ENCODE data around the gene SLC6A9. TPM values are rescaled to one million over a fixed set of nuclear protein-coding genes. Genes with fewer than 3 reads are reported as not detected.

Gene SLC6A9
- total and polyA plus RNA-seq, 2 experiments from 2014 or later, result 13.5 to 25.3 TPM

DNA sequence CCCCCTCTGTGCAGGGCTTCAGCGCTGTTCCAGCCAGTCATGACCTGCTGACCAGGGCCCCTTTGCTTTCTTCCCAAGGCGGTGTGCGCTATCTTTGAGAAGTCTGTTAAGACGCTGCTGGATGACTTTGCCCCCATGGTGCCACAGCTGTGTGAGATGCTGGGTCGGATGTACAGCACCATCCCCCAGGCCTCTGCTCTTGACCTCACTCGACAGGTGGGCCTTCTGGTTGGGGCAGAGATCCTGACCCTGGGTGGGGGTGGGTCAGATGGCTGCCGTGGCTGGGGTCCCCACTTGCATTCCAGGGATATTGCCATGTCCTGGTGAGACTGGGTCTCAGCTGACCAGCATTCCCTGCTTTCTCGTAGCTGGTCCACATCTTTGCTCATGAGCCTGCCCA is 70.5 kb downstream of the SLC6A9 start:
- no peaks in the 10 kb centered on the region for H3K79me2 ChIP-seq
- no peaks in the 10 kb centered on the region for H3K27me3 ChIP-seq
- no peak for DNase-seq (ENCODE audit: low spot score)
- H3K4me2 ChIP-seq, result no peak overlapping the region
- no peak overlapping the region for H3K4me3 ChIP-seq
- no peaks in the 10 kb centered on the region for H3K36me3 ChIP-seq (replicated peaks; ENCODE audit: insufficient read depth, low read depth)
- H3K9me3 ChIP-seq (ENCODE audit: low read depth), result no peaks in the 10 kb centered on the region
- no peak overlapping the region for H3K27ac ChIP-seq
- H3K4me1 ChIP-seq (ENCODE audit: insufficient read depth), result no peaks in the 10 kb centered on the region
- WGBS (ENCODE audit: low lambda C conversion rate, missing lambda C conversion rate), result 94% methylated on average over 8 of the region's 8 CpGs
- no peak for TF ChIP-seq EZH2phosphoT487 (IDR thresholded peaks at IDR 0.05; ENCODE audit: low read depth, severe bottlenecking, unreplicated experiment)
- no peak overlapping the region for H2AFZ ChIP-seq
- no peaks in the 10 kb centered on the region for H4K20me1 ChIP-seq (ENCODE audit: insufficient read depth, poor library complexity, severe bottlenecking)
- no peaks in the 10 kb centered on the region for H3K9me2 ChIP-seq (replicated peaks; ENCODE audit: insufficient read depth)

GRCh38 chr1:43958351-43959255 is 72.7 kb downstream of the SLC6A9 start:
- no peak for DNase-seq (ENCODE audit: low spot score)
- Histone ChIP-seq H3K9me3 (ENCODE audit: low read depth) (no peaks in the 10 kb centered on the region), H3K36me3 (replicated peaks; ENCODE audit: insufficient read depth, low read depth) (no peaks in the 10 kb centered on the region), H3K4me3 (no peak overlapping the region), H3K4me2 (no peak overlapping the region), H2AFZ (no peak overlapping the region), H3K79me2 (no peaks in the 10 kb centered on the region), H4K20me1 (ENCODE audit: insufficient read depth, poor library complexity, severe bottlenecking) (no peaks in the 10 kb centered on the region), H3K27ac (no peak overlapping the region), H3K9me2 (replicated peaks; ENCODE audit: insufficient read depth) (no peaks in the 10 kb centered on the region), H3K4me1 (ENCODE audit: insufficient read depth) (no peaks in the 10 kb centered on the region), H3K27me3 (no peaks in the 10 kb centered on the region)
- TF ChIP-seq, protein P1, sequence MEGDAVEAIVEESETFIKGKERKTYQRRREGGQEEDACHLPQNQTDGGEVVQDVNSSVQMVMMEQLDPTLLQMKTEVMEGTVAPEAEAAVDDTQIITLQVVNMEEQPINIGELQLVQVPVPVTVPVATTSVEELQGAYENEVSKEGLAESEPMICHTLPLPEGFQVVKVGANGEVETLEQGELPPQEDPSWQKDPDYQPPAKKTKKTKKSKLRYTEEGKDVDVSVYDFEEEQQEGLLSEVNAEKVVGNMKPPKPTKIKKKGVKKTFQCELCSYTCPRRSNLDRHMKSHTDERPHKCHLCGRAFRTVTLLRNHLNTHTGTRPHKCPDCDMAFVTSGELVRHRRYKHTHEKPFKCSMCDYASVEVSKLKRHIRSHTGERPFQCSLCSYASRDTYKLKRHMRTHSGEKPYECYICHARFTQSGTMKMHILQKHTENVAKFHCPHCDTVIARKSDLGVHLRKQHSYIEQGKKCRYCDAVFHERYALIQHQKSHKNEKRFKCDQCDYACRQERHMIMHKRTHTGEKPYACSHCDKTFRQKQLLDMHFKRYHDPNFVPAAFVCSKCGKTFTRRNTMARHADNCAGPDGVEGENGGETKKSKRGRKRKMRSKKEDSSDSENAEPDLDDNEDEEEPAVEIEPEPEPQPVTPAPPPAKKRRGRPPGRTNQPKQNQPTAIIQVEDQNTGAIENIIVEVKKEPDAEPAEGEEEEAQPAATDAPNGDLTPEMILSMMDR (IDR thresholded peaks at IDR 0.05; ENCODE audit: poor library complexity), result no peak
- no peak for TF ChIP-seq EZH2 (IDR thresholded peaks at IDR 0.05; ENCODE audit: borderline replicate concordance)
- TF ChIP-seq EZH2phosphoT487 (IDR thresholded peaks at IDR 0.05; ENCODE audit: low read depth, severe bottlenecking, unreplicated experiment), result no peak
- 94% methylated on average over 9 of the region's 9 CpGs for WGBS (ENCODE audit: low lambda C conversion rate, missing lambda C conversion rate)

- Histone ChIP-seq H3K27me3 (no peaks in the 10 kb centered on the region), H3K4me1 (ENCODE audit: insufficient read depth) (no peaks in the 10 kb centered on the region), H3K79me2 (peaks cover 3% of the 10 kb centered on the region), H3K4me2 (no peak overlapping the region), H3K9me3 (ENCODE audit: low read depth) (no peaks in the 10 kb centered on the region), H3K9me2 (replicated peaks; ENCODE audit: insufficient read depth) (no peaks in the 10 kb centered on the region), H3K36me3 (replicated peaks; ENCODE audit: insufficient read depth, low read depth) (no peaks in the 10 kb centered on the region), H3K4me3 (no peak overlapping the region), H3K27ac (no peak overlapping the region), H4K20me1 (ENCODE audit: insufficient read depth, poor library complexity, severe bottlenecking) (no peaks in the 10 kb centered on the region), H2AFZ (no peak overlapping the region)
- WGBS (ENCODE audit: low lambda C conversion rate, missing lambda C conversion rate), result 91% methylated on average over 7 of the region's 7 CpGs
- TF ChIP-seq, protein P1 (IDR thresholded peaks at IDR 0.05; ENCODE audit: poor library complexity), result no peak
- TF ChIP-seq EZH2 (IDR thresholded peaks at IDR 0.05; ENCODE audit: borderline replicate concordance) (no peak), EZH2phosphoT487 (IDR thresholded peaks at IDR 0.05; ENCODE audit: low read depth, severe bottlenecking, unreplicated experiment) (no peak)
- no peak for DNase-seq (ENCODE audit: low spot score)
Observed at GRCh38 chr1:43957407-43958040, 73.7 kb downstream of the SLC6A9 start.

DNA sequence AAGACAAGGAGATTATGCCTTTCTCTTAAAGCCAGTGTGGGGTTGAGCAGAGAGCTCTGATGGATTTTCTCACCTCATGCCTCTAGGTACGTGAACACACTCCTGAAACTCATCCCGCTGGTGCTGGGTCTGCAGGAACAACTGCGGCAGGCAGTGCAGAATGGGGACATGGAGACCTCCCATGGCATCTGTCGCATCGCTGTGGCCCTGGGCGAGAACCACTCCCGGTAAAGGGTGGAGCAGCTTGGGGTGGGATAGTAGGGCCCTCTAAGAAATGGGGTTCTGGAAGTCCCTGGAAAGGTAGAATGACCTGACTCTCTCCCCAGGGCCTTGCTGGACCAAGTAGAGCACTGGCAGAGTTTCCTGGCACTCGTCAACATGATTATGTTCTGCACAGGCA is 75.0 kb downstream of the SLC6A9 start:
- no peak for TF ChIP-seq EZH2 (IDR thresholded peaks at IDR 0.05; ENCODE audit: borderline replicate concordance)
- no peak for TF ChIP-seq EZH2phosphoT487 (IDR thresholded peaks at IDR 0.05; ENCODE audit: low read depth, severe bottlenecking, unreplicated experiment)
- TF ChIP-seq, protein P1 (IDR thresholded peaks at IDR 0.05; ENCODE audit: poor library complexity), result no peak
- no peaks in the 10 kb centered on the region for H3K9me2 ChIP-seq (replicated peaks; ENCODE audit: insufficient read depth)
- H3K79me2 ChIP-seq, result peaks cover 15% of the 10 kb centered on the region
- no peaks in the 10 kb centered on the region for H3K4me1 ChIP-seq (ENCODE audit: insufficient read depth)
- no peaks in the 10 kb centered on the region for H3K9me3 ChIP-seq (ENCODE audit: low read depth)
- no peaks in the 10 kb centered on the region for H4K20me1 ChIP-seq (ENCODE audit: insufficient read depth, poor library complexity, severe bottlenecking)
- no peak overlapping the region for H2AFZ ChIP-seq
- H3K27ac ChIP-seq, result no peak overlapping the region
- no peak for DNase-seq (ENCODE audit: low spot score)
- H3K4me3 ChIP-seq, result no peak overlapping the region
- WGBS (ENCODE audit: low lambda C conversion rate, missing lambda C conversion rate), result 97% methylated on average over 8 of the region's 8 CpGs
- no peaks in the 10 kb centered on the region for H3K36me3 ChIP-seq (replicated peaks; ENCODE audit: insufficient read depth, low read depth)
- H3K4me2 ChIP-seq, result no peak overlapping the region
- H3K27me3 ChIP-seq, result no peaks in the 10 kb centered on the region

Measured in hepatocyte (in vitro differentiated cells).